Epithelial cell of proximal tubule (primary cell): Measurements from ENCODE around the gene GPC5. TPM values are rescaled to one million over a fixed set of nuclear protein-coding genes. Genes with fewer than 3 reads are reported as not detected.

Experiments
- DNase-seq: peaks from one replicate; pipeline ENCODE4 v3.0.0-alpha.2; 2011; ENCODE audit warnings: low read depth
- H3K4me3 ChIP-seq: 2 replicates; pipeline ENCODE4 v1.5.1; 2011; ENCODE audit warnings: low read depth, mild to moderate bottlenecking, low read length
- total RNA-seq: library from RNA; depleted of rRNA; stranded (reverse); fragments of >200 nt; gene quantifications from 2 replicates; pipeline ENCODE4 v1.2.3, GENCODE V29; 2015
- TF ChIP-seq, protein P1 (sequence below): conservative IDR thresholded peaks from 2 replicates; pipeline ENCODE4 v1.5.1; 2012; ENCODE audit warnings: low read depth, mild to moderate bottlenecking, low read length

Gene GPC5
- total RNA-seq, 1 donor from 2014 or later, result not detected

DNA sequence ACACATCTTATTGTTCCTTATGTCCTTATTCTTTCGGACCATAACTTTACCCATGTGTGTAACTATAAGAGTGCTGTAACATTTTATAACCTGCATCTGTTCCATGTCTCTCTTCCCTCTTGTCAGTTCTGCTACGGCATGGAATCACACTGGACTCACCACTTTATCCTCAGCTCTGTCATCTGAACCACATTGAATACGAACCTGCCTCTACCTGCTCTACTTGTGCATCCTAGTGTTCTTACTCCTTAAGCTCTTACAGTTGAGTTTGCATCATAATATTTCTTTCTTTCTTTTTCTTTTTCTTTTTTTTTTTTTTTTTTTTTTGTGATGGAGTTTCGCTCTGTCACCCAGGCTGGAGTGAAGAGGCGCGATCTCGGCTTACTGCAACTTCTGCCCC lies 180.9 kb downstream of the GPC5 start:
- no peak overlapping the region for H3K4me3 ChIP-seq
- no peak for DNase-seq
- TF ChIP-seq, protein P1, sequence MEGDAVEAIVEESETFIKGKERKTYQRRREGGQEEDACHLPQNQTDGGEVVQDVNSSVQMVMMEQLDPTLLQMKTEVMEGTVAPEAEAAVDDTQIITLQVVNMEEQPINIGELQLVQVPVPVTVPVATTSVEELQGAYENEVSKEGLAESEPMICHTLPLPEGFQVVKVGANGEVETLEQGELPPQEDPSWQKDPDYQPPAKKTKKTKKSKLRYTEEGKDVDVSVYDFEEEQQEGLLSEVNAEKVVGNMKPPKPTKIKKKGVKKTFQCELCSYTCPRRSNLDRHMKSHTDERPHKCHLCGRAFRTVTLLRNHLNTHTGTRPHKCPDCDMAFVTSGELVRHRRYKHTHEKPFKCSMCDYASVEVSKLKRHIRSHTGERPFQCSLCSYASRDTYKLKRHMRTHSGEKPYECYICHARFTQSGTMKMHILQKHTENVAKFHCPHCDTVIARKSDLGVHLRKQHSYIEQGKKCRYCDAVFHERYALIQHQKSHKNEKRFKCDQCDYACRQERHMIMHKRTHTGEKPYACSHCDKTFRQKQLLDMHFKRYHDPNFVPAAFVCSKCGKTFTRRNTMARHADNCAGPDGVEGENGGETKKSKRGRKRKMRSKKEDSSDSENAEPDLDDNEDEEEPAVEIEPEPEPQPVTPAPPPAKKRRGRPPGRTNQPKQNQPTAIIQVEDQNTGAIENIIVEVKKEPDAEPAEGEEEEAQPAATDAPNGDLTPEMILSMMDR, result no peak

DNA sequence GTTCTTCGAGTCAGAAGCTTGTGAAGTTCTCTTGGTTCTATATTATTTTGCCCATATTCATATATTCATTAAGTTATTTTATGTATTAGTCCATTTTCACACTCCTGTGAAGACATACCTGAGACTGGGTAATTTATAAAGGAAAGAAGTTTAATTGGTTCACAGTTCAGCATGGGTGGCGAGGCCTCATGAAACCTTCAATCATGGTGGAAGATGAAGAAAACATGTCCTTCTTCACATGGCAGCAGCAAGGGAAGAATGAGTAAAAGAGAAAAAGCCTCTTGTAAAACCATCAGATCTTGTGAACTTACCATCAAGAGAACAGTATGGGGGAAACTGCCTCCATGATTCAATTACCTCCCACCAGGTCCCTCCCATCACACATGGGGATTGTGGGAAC lies 182.3 kb downstream of the GPC5 start:
- TF ChIP-seq, protein P1, result no peak
- H3K4me3 ChIP-seq, result no peak overlapping the region
- no peak for DNase-seq

DNA sequence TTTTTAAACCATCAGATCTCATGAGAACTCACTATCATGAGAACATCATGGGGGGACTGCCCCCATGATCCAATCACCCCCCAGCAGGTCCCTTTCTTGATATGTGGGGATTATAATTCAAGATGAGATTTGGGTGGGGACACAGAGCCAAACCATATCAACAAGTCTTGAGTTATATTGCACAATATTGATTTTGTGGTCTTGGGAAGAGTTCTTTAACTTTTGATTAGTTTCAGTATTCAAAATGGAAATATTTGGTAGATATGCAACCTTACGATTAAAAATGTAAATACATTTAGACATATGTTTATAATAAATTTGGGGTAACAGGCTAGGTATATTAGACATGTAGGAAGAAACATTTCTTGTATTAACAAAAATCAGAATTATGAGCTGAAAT lies 188.2 kb downstream of the GPC5 start:
- TF ChIP-seq, protein P1, result no peak
- no peak for DNase-seq
- H3K4me3 ChIP-seq, result no peak overlapping the region

DNA sequence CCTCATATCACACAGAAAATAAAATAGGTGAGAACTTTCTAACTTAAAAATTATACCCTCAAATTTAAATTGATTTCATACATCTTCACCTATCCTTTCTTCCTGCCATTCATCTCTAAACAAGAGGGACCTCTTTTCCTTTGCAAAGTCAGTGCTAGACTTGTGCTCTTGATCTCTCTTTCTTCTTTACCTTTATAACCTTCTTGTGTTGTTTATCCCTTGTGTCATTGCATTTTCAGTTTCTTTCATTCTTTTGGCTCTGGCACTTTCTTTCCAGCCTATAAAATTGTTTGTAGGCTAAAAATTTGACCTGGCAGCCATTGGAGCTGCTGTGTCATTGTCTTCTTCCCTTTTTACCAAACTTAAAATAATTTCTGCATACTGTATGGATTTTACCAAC lies 190.1 kb downstream of the GPC5 start:
- TF ChIP-seq, protein P1, result no peak
- H3K4me3 ChIP-seq, result no peak overlapping the region
- DNase-seq, result no peak

DNA sequence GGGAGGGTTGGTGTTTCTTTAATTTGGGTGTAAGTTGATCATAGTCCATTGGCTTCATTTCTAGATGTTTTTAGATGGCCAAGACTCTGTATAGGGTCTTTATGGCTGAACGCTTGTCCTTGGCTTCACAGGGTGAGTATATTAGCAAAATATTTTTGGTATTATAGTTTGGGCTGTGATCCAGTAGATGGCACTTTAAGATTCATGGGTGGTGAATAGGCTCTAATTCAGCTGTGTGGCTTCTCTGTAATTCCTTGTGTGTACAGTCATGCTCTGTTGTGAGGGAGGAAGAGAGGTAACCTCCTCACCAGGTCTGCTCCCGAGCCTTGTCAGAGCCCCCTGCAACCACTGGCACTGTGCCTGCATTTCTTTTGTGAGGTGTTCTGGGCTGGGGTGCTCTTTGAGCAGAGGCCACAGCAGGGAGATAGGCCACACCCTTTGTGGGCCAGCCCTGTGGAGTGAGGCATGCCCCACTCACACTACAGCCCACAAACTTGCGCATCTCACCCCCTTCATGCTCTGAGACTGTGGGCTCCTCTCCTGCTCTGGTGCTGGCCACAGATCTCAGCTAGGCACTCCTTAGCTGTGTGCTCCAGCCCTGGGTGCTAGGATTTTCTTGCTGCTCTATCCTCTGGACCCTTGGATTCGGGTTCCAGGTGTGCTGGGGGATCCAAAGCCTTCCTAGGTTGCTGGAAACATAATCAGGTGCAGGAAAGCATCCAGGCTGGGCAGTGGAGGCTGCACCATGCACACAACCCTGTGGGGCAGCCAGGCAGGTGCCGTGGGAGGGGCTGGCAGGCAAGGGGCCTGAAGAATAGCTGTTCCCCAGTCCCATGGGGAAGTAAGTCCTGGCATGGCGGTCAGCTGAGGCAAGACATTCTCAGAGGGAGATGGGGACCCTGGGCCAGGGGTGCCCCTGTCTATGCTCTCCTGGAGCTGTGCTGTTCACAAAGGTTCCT lies 193.9 kb downstream of the GPC5 start:
- DNase-seq, result no peak
- TF ChIP-seq, protein P1, result no peak
- H3K4me3 ChIP-seq, result no peak overlapping the region

DNA sequence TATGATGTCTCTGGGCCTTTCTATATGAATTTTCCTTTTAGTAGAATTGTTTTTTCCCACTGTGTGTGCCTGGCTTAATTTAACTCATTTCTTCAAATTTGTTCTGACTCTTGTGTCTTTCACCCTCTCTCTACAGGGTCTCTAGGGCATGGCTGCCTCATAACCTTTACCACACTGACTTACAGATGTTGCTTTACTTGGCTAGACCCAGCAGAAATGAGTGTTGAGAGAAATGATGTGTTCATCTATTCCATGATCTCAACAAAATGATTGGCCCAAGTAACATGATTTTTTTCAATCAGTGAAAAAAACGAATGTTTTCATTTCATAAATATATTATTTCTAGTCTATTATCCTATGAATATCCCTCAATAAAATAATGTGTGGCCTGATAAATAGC lies 195.0 kb downstream of the GPC5 start:
- H3K4me3 ChIP-seq, result no peak overlapping the region
- no peak for DNase-seq
- TF ChIP-seq, protein P1, result no peak

DNA sequence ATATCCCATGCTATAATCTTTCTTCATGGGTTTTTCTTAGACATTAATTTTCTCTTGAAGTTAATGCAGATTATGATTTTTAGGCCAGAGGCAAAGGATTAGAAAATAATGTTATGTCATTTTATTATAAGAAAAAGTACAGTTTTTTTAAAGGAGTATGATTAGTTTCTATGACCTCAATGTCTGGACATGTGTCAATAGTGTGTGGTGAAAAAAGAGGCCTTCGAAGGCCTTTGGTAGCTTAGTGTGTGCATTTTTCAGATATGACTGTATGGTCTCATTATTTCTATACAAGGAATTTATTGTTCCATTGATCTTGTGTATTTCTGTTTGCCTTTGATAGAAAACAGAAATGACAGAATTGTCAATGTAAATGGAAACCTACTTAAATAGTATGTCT lies 195.6 kb downstream of the GPC5 start:
- no peak for DNase-seq
- no peak overlapping the region for H3K4me3 ChIP-seq
- TF ChIP-seq, protein P1, result no peak
